K562 (cell line): ENCODE data around the gene SKIC8. TPM values are rescaled to one million over a fixed set of nuclear protein-coding genes. Genes with fewer than 3 reads are reported as not detected.
A peak's percentile ranks its signal among the peaks of the same experiment; 100 is the strongest.

ENCODE experiments used
- ARID4B ChIP-seq: sonication (generic); formaldehyde crosslinking; IDR thresholded peaks from 2 replicates; pipeline ENCODE4 v1.8.0; 2022; ENCODE audit warnings: mild to moderate bottlenecking, missing genetic modification reagents
- DEAF1 ChIP-seq: fragments of 450-650 bp; formaldehyde crosslinking; IDR thresholded peaks from 2 replicates; pipeline ENCODE4 v1.4.0; 2020; ENCODE audit warnings: mild to moderate bottlenecking, moderate library complexity
- ELF2 ChIP-seq: fragments of 250-450 bp; sonication (Bioruptor Pico); IDR thresholded peaks from 2 replicates; pipeline ENCODE4 v1.5.0; 2021; ENCODE audit warnings: mild to moderate bottlenecking
- MAX ChIP-seq: sonication (generic); formaldehyde crosslinking; IDR thresholded peaks from 2 replicates; pipeline ENCODE4 v1.9.0; 2022; ENCODE audit warnings: mild to moderate bottlenecking, missing genetic modification reagents
- NR0B1 ChIP-seq: fragments of 450-650 bp; IDR thresholded peaks from one replicate; pipeline ENCODE4 v1.6.1; 2018; ENCODE audit warnings: mild to moderate bottlenecking, moderate library complexity; ENCODE audit not compliant: partially characterized antibody
- PHB2 ChIP-seq: fragments of 450-650 bp; IDR thresholded peaks from 2 replicates; pipeline ENCODE4 v1.6.1; 2017; ENCODE audit warnings: low read depth
- POLR3A ChIP-seq: IDR thresholded peaks from 2 replicates; pipeline ENCODE4 v1.6.1; 2011; ENCODE audit warnings: borderline replicate concordance, mild to moderate bottlenecking, moderate library complexity; ENCODE audit not compliant: insufficient read length, insufficient read depth; ENCODE audit errors: extremely low read depth
- RAD21 ChIP-seq, 2 experiments: fragments of 250-450 bp in 1 of 2; fragments of 450-650 bp in 1 of 2; sonication (Bioruptor Pico) in 1 of 2; formaldehyde crosslinking in 1 of 2; IDR thresholded peaks in 1 of 2; conservative IDR thresholded peaks in 1 of 2; 2 replicates each; pipeline versions ENCODE4 v1.4.0 to v1.8.0; 2020 to 2022; ENCODE audit warnings: mild to moderate bottlenecking in 2 of 2, moderate library complexity in 1 of 2
- SLC30A9 ChIP-seq: fragments of 250-450 bp; sonication (Bioruptor Pico); IDR thresholded peaks from 2 replicates; pipeline ENCODE4 v1.8.0; 2022; ENCODE audit warnings: mild to moderate bottlenecking, moderate library complexity
- SMARCE1 ChIP-seq: fragments of 450-650 bp; IDR thresholded peaks from 2 replicates; pipeline ENCODE4 v1.7.1; 2016; ENCODE audit warnings: mild to moderate bottlenecking
- TGIF2 ChIP-seq: sonication (generic); formaldehyde crosslinking; IDR thresholded peaks from 2 replicates; pipeline ENCODE4 v1.8.1; 2022; ENCODE audit warnings: mild to moderate bottlenecking, missing genetic modification reagents, moderate library complexity
- VEZF1 ChIP-seq: fragments of 200-800 bp; sonication (Bioruptor generic); IDR thresholded peaks from 2 replicates; pipeline ENCODE4 v1.6.1; 2017; ENCODE audit warnings: missing genetic modification characterization, missing compliant biosample characterization
- ZC3H8 ChIP-seq: fragments of 450-650 bp; IDR thresholded peaks from 2 replicates; pipeline ENCODE4 v1.6.1; 2017
- ZFPM2 ChIP-seq: fragments of 250-450 bp; sonication (Bioruptor Pico); IDR thresholded peaks from 2 replicates; pipeline ENCODE4 v1.5.1; 2022; ENCODE audit warnings: mild to moderate bottlenecking
- ZNF76 ChIP-seq: fragments of 250-450 bp; sonication (Bioruptor Pico); IDR thresholded peaks from 2 replicates; pipeline ENCODE4 v1.4.0; 2020; ENCODE audit warnings: mild to moderate bottlenecking, moderate library complexity, borderline replicate concordance
- polyA plus RNA-seq, 8 experiments: library from polyadenylated mRNA; depleted of rRNA in 4 of 8; stranded (reverse) in 5 of 8; unstranded in 3 of 8; fragments of >200 nt; fragmentation: Nextera tagmentation in 2 of 8; fragmentation: Illumina TruSeq in 1 of 8; extraction: Ambion mirVana in 2 of 8; extraction: Trizol in 1 of 8; gene quantifications; 2 replicates each; pipeline versions ENCODE4 v1.2.1 to v1.2.3, GENCODE V29; 2011 to 2014; ENCODE audit warnings: inconsistent platforms in 1 of 8, missing spikeins in 1 of 8
- total RNA-seq, 7 experiments: library from RNA; depleted of rRNA in 6 of 7; stranded (reverse); fragments of >200 nt in 6 of 7; fragmentation: Illumina TruSeq in 2 of 7; extraction: Trizol in 2 of 7; gene quantifications; 2 replicates each; pipeline versions ENCODE4 v1.2.1 to v1.2.3, GENCODE V29; 2011 to 2021; ENCODE audit warnings: low replicate concordance in 1 of 7

The SKIC8 gene
- total and polyA plus RNA-seq, 9 of the 15 experiments (the other 6 are each of a cell fraction or from before 2014, with no cell fraction given) = 79.5 to 389 (median 146) TPM

- TF ChIP-seq ARID4B = peak; percentile 98
- no peak for TF ChIP-seq TGIF2 (CRISPR knock-in tag)
- no peak for TF ChIP-seq PHB2
- TF ChIP-seq RAD21 (CRISPR knock-in tag; conservative IDR thresholded peaks at IDR 0.05 in 1 of 2, IDR thresholded peaks at IDR 0.05 in 1 of 2) = no peak
- peak; percentile 90 for TF ChIP-seq VEZF1 (CRISPR knock-in tag)
- TF ChIP-seq SLC30A9 = no peak
- TF ChIP-seq ZNF76 (CRISPR knock-in tag) = 0 out of 2 replicates have a peak, but pooled peaks have one; percentile 48
- TF ChIP-seq MAX (CRISPR knock-in tag) = peak; percentile 83
- TF ChIP-seq POLR3A = no peak
- no peak for TF ChIP-seq SMARCE1
- TF ChIP-seq DEAF1 = no peak
- TF ChIP-seq ELF2 (CRISPR knock-in tag) = no peak
- TF ChIP-seq NR0B1 = no peak
- no peak for TF ChIP-seq ZFPM2
- TF ChIP-seq ZC3H8 = no peak
Observed at GRCh38 chr15:78299101-78299930, at the start of gene SKIC8 (continued).
